Nephron (organoid): Measurements from ENCODE around the gene RHBDF1.
"Not testable (repeated sequence)": the region's sequence is repeated elsewhere in the genome, so short reads cannot be mapped to it uniquely, and the experiment has no call there.

Experiments used
- H3K27ac Mint-ChIP-seq, 3 experiments: 2 replicates each; pipeline ENCODE4 v1.8.0; 2020; ENCODE audit warnings: mixed read lengths in 3 of 3, mild to moderate bottlenecking in 2 of 3, moderate library complexity in 1 of 3
- H3K27me3 Mint-ChIP-seq: 2 replicates; pipeline ENCODE4 v1.8.0; 2021; ENCODE audit warnings: low read depth, mild to moderate bottlenecking, moderate library complexity, mixed read lengths
- H3K36me3 Mint-ChIP-seq: 2 replicates; pipeline ENCODE4 v1.8.0; 2020; ENCODE audit warnings: low read depth, mixed read lengths
- H3K4me1 Mint-ChIP-seq: 2 replicates; pipeline ENCODE4 v1.8.0; 2020; ENCODE audit warnings: mixed read lengths
- H3K4me3 Mint-ChIP-seq, 3 experiments: 2 replicates each; pipeline ENCODE4 v1.8.0; 2020; ENCODE audit warnings: mild to moderate bottlenecking in 3 of 3, mixed read lengths in 3 of 3, moderate library complexity in 2 of 3
- H3K9me3 Mint-ChIP-seq: 2 replicates; pipeline ENCODE4 v1.8.0; 2020; ENCODE audit warnings: mixed read lengths
- TF ChIP-seq, protein P1 (sequence below), 3 experiments: fragments of 200-600 bp; sonication (generic); IDR thresholded peaks; one replicate each; pipeline ENCODE4 v1.5.0; 2021; ENCODE audit warnings: antibody characterized with exemption in 3 of 3; ENCODE audit not compliant: unreplicated experiment in 3 of 3

Gene RHBDF1

DNA sequence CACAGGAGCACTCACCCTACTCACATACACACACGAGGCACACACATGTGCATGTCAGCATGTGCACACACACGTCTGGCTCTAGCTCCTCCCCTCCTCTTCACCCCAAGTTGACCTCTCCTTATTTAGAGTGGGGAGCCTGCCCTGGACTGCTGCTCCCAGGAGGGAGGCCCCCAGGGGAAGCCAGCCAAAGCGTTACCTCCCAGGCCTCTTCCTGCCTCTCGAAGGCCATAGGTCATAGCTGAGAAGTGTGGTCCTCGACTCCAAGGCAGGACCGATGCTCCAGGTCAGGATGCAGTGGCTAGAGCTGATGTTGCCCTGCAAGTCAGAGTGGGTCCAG lies 37.8 kb downstream of the RHBDF1 start:
- Mint-ChIP-seq H3K27me3 (no peaks in the 10 kb centered on the region), H3K4me3 (no peak overlapping the region), H3K4me1 (peaks cover 7% of the 10 kb centered on the region), H3K36me3 (no peaks in the 10 kb centered on the region), H3K27ac (peak overlapping the region in 1 of 3 experiments; percentile 1), H3K9me3 (no peaks in the 10 kb centered on the region)
- TF ChIP-seq, protein P1, sequence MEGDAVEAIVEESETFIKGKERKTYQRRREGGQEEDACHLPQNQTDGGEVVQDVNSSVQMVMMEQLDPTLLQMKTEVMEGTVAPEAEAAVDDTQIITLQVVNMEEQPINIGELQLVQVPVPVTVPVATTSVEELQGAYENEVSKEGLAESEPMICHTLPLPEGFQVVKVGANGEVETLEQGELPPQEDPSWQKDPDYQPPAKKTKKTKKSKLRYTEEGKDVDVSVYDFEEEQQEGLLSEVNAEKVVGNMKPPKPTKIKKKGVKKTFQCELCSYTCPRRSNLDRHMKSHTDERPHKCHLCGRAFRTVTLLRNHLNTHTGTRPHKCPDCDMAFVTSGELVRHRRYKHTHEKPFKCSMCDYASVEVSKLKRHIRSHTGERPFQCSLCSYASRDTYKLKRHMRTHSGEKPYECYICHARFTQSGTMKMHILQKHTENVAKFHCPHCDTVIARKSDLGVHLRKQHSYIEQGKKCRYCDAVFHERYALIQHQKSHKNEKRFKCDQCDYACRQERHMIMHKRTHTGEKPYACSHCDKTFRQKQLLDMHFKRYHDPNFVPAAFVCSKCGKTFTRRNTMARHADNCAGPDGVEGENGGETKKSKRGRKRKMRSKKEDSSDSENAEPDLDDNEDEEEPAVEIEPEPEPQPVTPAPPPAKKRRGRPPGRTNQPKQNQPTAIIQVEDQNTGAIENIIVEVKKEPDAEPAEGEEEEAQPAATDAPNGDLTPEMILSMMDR (IDR thresholded peaks at IDR 0.05; ENCODE audit: unreplicated experiment in 3 of 3), result no peak

DNA sequence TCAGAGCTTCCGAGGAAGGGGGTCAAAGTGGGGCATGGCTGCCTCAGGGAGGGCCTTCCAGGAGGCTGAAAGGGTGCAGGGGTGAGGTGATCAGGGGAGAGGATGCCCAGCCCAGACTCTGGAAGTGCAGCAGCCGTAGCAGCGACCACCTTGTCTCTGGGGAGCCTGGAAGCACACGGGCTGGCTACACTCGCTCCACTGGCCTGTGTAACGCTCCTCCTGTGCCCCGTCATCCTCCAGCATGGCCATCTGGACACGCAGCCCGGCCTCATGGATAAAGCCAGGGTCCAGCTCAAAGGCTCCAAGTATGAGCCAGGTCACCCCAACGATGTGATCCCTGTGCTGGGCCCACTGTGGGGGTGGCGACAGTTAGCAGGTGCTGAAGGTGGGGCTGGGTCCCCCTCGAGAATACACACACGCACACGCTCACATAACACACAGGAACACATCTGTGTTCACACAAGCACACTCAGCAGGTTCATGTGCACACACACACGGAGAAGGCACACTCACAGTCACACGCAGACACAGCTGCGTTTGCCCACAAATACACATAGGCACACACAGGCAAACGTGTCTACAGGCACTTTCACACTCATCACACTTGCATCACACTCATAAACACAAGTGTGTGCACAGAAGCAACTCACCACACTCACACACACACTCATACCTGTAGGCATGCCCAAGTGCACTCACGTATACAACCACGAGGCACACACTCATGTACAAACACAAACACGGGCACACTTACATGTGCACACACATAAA lies 38.4 kb downstream of the RHBDF1 start:
- TF ChIP-seq, protein P1 (IDR thresholded peaks at IDR 0.05; ENCODE audit: unreplicated experiment in 3 of 3), result no peak
- peak overlapping the region in 1 of 3 experiments; percentile 1 for H3K27ac Mint-ChIP-seq
- no peaks in the 10 kb centered on the region for H3K9me3 Mint-ChIP-seq
- H3K36me3 Mint-ChIP-seq, result no peaks in the 10 kb centered on the region
- H3K4me3 Mint-ChIP-seq, result no peak overlapping the region
- H3K27me3 Mint-ChIP-seq, result no peaks in the 10 kb centered on the region
- peaks cover 7% of the 10 kb centered on the region for H3K4me1 Mint-ChIP-seq

DNA sequence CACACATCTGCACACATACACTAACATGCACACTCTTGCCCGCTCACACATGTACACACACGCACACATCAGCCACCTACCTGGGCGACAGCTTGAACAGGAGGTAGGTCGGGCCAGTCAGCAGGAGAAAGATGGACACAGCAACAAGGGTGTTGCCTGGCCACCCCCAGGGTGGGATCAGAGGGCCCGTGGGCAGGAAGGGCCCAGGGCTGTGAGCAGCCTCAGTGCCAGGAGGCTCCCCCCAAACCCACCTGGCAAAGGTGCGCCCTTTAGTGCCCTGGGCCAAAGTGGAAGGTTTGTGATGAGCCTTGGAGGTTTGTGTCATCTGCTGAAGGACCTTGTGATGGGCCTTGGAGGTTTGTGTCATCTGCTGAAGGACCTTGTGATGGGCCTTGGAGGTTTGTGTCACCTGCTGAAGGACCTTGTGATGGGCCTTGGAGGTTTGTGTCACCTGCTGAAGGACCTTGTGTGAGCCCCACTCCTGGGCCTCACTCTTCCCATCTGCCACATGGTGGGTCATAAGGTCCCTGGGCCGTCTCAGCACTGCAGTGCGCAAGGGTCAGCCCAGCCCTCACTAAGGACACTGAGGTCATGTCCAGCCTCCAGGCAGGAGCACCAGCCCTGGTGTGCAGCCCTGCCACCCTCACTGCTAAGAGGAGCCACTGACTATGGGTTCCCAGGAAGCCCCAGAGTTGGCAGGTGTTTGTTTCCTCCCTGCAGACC lies 39.1 kb downstream of the RHBDF1 start:
- H3K9me3 Mint-ChIP-seq, H3K36me3 Mint-ChIP-seq, H3K27ac Mint-ChIP-seq, H3K4me1 Mint-ChIP-seq, H3K27me3 Mint-ChIP-seq, H3K4me3 Mint-ChIP-seq: not testable (repeated sequence)

DNA sequence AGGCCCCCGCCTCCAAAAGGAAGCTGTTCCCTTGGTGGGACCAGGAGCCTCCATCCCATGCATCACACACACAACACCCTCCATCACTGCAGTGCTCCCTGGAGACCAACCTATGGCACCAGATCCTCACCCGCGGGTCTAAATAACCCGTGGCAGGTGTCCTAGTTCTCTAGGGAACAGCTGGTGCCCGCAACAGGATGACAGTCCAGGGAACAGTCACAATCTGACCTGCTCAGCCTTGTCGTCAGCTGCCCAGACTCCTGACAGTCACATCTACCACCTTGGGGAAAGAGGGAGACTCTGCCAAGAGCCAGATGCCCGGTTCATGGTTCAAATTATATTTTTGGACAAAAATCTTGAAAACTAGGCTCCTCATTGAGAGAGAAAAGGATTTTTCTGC lies 41.8 kb downstream of the RHBDF1 start:
- H3K4me1 Mint-ChIP-seq, H3K36me3 Mint-ChIP-seq, H3K27ac Mint-ChIP-seq, H3K4me3 Mint-ChIP-seq, H3K9me3 Mint-ChIP-seq, H3K27me3 Mint-ChIP-seq: not testable (repeated sequence)

DNA sequence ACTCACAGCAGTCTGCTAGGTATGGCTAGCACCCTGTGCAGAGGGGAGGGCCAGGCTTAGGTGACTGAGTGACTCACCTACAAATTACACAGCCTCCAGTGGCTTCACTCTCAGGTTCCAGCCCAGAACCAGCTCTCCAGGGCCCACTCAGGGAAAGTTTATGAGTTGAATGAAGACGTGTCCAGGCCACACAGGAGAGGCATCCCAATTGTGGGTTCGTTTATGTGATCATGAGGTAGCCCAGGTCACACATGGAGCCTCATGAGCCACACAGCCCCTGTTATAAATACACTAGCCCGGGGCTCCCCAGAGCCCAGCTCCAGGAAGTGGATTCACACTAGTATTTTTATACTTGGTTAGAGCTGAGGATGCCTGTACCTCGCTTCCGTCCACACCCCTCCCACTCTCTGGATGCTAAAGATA lies 46.5 kb downstream of the RHBDF1 start:
- not testable (repeated sequence) for H3K4me1 Mint-ChIP-seq, H3K9me3 Mint-ChIP-seq, H3K4me3 Mint-ChIP-seq, H3K36me3 Mint-ChIP-seq, H3K27me3 Mint-ChIP-seq, H3K27ac Mint-ChIP-seq

DNA sequence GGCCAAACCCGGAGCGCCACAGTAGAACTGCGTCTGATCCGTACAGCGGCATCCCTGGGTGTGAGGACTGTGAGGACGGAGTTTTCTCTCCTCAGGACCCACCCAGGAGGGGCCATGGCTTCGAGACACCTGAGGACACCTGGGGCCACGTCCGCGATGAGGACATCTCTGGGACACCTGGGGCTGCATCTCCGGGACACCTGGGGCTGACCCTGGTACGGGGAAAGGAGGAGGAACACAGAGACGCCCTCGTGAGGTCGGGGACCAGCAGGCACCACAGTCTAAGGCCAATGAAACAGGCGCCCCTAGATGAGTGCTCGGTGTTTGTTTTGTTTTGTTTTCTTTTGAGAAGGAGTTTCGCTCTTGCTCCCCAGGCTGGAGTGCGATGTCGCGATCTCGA lies 48.3 kb downstream of the RHBDF1 start:
- not testable (repeated sequence) for H3K4me1 Mint-ChIP-seq, H3K36me3 Mint-ChIP-seq

DNA sequence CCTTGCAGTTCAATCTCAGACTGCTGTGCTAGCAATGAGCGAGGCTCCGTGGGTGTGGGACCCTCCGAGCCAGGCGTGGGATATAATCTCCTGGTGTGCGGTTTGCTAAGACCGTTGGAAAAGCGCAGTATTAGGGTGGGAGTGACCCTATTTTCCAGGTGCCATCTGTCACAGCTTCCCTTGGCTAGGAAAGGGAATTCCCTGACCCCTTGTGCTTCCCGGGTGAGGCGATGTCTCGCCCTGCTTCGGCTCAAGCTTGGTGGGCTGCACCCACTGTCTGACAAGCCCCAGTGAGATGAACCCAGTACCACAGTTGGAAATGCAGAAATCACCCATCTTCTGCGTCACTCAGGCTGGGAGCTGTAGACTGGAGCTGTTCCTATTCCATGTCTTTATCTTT lies 51.5 kb downstream of the RHBDF1 start:
- not testable (repeated sequence) for H3K9me3 Mint-ChIP-seq, H3K36me3 Mint-ChIP-seq, H3K4me3 Mint-ChIP-seq, H3K27ac Mint-ChIP-seq, H3K27me3 Mint-ChIP-seq, H3K4me1 Mint-ChIP-seq

More for the DNA sequence above, 48.3 kb downstream of the RHBDF1 start:
- H3K4me3 Mint-ChIP-seq, H3K27ac Mint-ChIP-seq, H3K9me3 Mint-ChIP-seq, H3K27me3 Mint-ChIP-seq: not testable (repeated sequence)

DNA sequence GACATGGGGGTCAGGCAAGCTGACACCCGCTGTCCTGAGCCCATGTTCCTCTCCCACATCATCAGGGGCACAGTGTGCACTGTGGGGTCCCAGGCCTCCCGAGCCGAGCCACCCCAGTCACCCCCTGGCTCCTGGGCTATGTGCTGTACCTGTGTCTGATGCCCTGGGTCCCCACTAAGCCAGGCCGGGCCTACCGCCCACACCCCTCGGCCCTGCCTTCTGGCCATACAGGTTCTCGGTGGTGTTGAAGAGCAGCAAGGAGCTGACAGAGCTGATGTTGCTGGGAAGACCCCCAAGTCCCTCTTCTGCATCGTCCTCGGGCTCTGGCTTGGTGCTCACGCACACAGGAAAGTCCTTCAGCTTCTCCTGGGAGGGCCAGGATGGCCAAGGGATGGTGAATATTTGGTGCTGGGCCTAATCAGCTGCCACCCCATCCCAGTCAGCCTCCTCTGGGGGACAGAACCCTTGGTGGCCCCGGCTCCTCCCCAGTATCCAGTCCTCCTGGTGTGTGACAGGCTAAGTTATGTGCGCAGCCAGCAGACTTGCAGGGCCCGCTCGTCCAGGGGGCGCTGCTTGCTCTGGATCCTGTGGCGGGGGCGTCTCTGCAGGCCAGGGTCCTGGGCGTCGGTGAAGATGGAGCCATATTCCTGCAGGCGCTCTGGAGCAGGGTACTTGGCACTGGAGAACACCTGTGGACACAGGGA lies 55.2 kb downstream of the RHBDF1 start:
- H3K27ac Mint-ChIP-seq, H3K4me1 Mint-ChIP-seq, H3K36me3 Mint-ChIP-seq, H3K4me3 Mint-ChIP-seq, H3K27me3 Mint-ChIP-seq, H3K9me3 Mint-ChIP-seq: not testable (repeated sequence)

DNA sequence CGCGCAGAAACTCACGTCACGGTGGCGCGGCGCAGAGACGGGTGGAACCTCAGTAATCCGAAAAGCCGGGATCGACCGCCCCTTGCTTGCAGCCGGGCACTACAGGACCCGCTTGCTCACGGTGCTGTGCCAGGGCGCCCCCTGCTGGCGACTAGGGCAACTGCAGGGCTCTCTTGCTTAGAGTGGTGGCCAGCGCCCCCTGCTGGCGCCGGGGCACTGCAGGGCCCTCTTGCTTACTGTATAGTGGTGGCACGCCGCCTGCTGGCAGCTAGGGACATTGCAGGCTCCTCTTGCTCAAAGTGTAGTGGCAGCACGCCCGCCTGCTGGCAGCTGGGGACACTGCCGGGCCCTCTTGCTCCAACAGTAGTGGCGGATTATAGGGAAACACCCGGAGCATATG lies 61.7 kb downstream of the RHBDF1 start:
- not testable (repeated sequence) for H3K4me1 Mint-ChIP-seq
- H3K4me3 Mint-ChIP-seq, result peak overlapping the region; percentile 61 to 74 (median 70)

More for the DNA sequence above, 61.7 kb downstream of the RHBDF1 start:
- not testable (repeated sequence) for H3K27me3 Mint-ChIP-seq, H3K9me3 Mint-ChIP-seq, H3K27ac Mint-ChIP-seq, H3K36me3 Mint-ChIP-seq
- TF ChIP-seq, protein P1 (IDR thresholded peaks at IDR 0.05; ENCODE audit: unreplicated experiment in 3 of 3), result peak; percentile 19 to 25 (median 21)
